Calu3 (cell line): Measurements from ENCODE around the gene TCF20. TPM values are rescaled to one million over a fixed set of nuclear protein-coding genes. Genes with fewer than 3 reads are reported as not detected.

Source experiments
- BruUV-seq: library from RNA; stranded (reverse); fragments of 400-500 nt; replicated peaks from 2 replicates; lab custom pipeline; 2021; lab: Mats Ljungman, UMichigan
- CTCF ChIA-PET: fragments of 300-600 bp; sonication (Branson Sonifier 250); formaldehyde crosslinking; loops from one replicate; lab custom pipeline; 2022; ENCODE audit warnings: antibody characterized with exemption; lab: Charles Lee
- DNase-seq: peaks from one replicate; pipeline ENCODE4 v3.0.0; 2022
- H3K27ac Mint-ChIP-seq: one replicate; pipeline ENCODE4 v1.8.0; 2022; ENCODE audit warnings: mixed read lengths; ENCODE audit not compliant: unreplicated experiment
- H3K27me3 Mint-ChIP-seq: one replicate; pipeline ENCODE4 v1.8.0; 2022; ENCODE audit warnings: mixed read lengths; ENCODE audit not compliant: unreplicated experiment
- H3K36me3 Mint-ChIP-seq: one replicate; pipeline ENCODE4 v1.8.0; 2022; ENCODE audit warnings: mild to moderate bottlenecking, moderate library complexity, mixed read lengths; ENCODE audit not compliant: insufficient read depth, unreplicated experiment
- H3K4me1 Mint-ChIP-seq: one replicate; pipeline ENCODE4 v1.8.0; 2022; ENCODE audit warnings: mild to moderate bottlenecking, low read depth, mixed read lengths; ENCODE audit not compliant: unreplicated experiment
- H3K4me3 Mint-ChIP-seq: one replicate; pipeline ENCODE4 v1.8.0; 2022; ENCODE audit warnings: mild to moderate bottlenecking, low read depth, moderate library complexity, mixed read lengths; ENCODE audit not compliant: unreplicated experiment
- H3K9me3 Mint-ChIP-seq: one replicate; pipeline ENCODE4 v1.8.0; 2022; ENCODE audit warnings: low read depth, mixed read lengths; ENCODE audit not compliant: unreplicated experiment
- intact Hi-C: fragments of 100-400 bp; cut with micrococcal nuclease; formaldehyde crosslinking; loops from one replicate; pipeline ENCODE4 v1.10.0; 2022; ENCODE audit not compliant: unreplicated experiment
- total RNA-seq: library from RNA; stranded (reverse); gene quantifications from 2 replicates; pipeline ENCODE4 v1.2.3, GENCODE V29; 2022
- TF ChIP-seq, protein P1 (sequence below): fragments of 200-600 bp; IDR thresholded peaks from one replicate; pipeline ENCODE4 v1.8.0; 2022; ENCODE audit warnings: antibody characterized with exemption; ENCODE audit not compliant: unreplicated experiment

The TCF20 gene
- total RNA-seq, 1 experiment from 2014 or later: 87.2 TPM

DNA sequence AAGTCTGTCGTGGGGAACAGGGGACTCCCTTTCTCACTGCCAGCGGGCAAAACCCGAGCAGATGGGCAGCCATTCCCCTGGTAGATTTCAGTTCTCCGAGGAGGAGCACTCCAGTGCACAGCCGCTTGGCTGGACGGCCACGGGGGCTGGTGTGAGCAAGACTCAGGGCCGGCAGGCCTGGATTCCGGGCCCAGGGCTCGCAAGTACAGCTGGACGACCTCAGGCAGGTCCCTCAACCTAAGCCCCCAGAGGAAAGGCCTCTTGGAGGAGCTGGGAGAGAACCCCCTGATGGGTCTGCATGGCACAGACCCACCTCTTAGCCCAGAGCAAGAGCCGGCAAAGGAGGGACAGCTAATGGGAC lies 31.3 kb upstream of the TCF20 start:
- no peak for DNase-seq
- H3K36me3 Mint-ChIP-seq: no peaks in the 10 kb centered on the region
- H3K27me3 Mint-ChIP-seq: peaks cover 73% of the 10 kb centered on the region
- CTCF ChIA-PET: no interaction called here
- H3K4me1 Mint-ChIP-seq: peaks cover 12% of the 10 kb centered on the region
- intact Hi-C loops: no loop called here
- TF ChIP-seq, protein P1, sequence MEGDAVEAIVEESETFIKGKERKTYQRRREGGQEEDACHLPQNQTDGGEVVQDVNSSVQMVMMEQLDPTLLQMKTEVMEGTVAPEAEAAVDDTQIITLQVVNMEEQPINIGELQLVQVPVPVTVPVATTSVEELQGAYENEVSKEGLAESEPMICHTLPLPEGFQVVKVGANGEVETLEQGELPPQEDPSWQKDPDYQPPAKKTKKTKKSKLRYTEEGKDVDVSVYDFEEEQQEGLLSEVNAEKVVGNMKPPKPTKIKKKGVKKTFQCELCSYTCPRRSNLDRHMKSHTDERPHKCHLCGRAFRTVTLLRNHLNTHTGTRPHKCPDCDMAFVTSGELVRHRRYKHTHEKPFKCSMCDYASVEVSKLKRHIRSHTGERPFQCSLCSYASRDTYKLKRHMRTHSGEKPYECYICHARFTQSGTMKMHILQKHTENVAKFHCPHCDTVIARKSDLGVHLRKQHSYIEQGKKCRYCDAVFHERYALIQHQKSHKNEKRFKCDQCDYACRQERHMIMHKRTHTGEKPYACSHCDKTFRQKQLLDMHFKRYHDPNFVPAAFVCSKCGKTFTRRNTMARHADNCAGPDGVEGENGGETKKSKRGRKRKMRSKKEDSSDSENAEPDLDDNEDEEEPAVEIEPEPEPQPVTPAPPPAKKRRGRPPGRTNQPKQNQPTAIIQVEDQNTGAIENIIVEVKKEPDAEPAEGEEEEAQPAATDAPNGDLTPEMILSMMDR: no peak
- H3K4me3 Mint-ChIP-seq: no peak overlapping the region
- H3K27ac Mint-ChIP-seq: no peak overlapping the region
- BruUV-seq: no TSS peak
- no peaks in the 10 kb centered on the region for H3K9me3 Mint-ChIP-seq

DNA sequence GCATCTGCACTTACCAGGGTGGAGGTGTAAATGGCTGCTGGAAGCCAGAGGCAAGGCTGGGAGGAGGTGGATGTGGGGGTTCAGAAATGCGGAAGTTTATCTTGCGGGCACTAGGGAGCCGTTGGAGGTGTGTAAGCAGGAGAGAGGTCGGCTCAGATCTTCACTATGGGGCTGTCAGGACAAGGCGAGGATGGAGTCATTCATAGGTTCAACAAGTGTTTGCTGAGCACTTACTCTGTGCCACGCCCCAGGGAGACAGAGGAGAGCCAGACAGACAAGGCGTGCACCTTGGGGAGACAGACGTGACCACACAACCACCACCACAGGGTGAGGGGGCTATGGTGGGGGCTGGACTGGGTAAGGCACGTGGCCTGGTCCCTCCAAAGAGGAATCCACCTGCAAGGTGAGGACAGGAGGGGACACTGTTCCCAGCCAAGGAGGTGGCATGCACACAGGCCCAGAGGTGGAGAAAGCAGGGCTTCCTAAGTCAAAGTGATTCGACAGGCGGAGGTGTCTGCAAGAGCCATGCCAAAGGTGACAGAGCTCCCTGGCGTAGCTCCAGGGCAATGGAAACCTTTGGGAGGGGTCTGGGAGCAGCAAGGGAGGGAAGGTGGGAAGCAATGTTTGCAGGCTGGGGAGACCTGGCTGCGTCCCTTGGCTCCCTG lies 30.8 kb upstream of the TCF20 start:
- intact Hi-C loops: no loop called here
- CTCF ChIA-PET: no interaction called here
- Mint-ChIP-seq H3K27ac (no peak overlapping the region), H3K27me3 (peaks cover 73% of the 10 kb centered on the region), H3K4me3 (no peak overlapping the region), H3K36me3 (no peaks in the 10 kb centered on the region), H3K9me3 (no peaks in the 10 kb centered on the region), H3K4me1 (peaks cover 12% of the 10 kb centered on the region)
- no TSS peak for BruUV-seq
- TF ChIP-seq, protein P1: no peak
- no peak for DNase-seq

DNA sequence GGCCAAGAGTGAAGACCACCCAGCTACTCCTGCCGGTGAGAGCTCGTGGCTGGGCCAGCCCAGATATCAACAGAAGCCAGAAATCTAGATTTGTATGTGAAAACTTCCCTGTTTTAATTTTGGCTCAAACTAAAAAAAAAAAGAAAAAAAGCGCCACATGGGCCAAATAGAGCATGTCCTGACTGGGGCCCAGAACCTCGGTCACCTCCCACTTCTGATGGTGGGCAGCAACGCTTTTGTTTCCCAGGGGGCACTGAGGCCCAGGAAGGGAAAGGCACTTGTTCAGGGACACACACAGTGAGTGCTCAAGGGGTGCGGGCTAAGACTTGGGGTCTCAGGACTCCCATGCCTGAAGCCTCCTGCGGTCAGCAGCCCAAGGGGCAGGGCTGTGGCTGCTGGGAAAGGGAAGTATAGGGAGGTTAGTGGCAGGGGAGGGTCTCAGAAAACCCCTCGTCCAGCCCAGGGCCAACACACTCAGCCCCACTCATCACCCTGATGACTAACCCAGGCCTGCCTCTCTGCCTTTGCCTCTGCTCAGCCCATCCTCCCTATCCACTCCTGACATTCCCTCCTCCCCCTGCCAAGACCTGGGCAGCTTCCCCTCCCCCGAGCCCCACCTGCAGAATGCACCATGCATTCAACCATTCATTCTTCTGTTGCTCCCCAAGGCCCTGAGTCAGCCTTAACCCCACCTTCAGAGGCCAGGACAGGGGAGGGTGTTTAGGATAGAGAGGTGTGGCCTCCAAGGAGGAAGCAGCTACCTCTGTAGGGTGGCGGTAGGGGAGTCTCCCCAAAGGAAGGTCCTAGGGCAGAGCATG lies 30.0 kb upstream of the TCF20 start:
- CTCF ChIA-PET: no interaction called here
- intact Hi-C loops: no loop called here
- Mint-ChIP-seq H3K27me3 (peaks cover 68% of the 10 kb centered on the region), H3K36me3 (no peaks in the 10 kb centered on the region), H3K27ac (no peak overlapping the region), H3K4me1 (peaks cover 12% of the 10 kb centered on the region), H3K4me3 (no peak overlapping the region), H3K9me3 (no peaks in the 10 kb centered on the region)
- TF ChIP-seq, protein P1: no peak
- BruUV-seq: no TSS peak
- peak; percentile 41 for DNase-seq

DNA sequence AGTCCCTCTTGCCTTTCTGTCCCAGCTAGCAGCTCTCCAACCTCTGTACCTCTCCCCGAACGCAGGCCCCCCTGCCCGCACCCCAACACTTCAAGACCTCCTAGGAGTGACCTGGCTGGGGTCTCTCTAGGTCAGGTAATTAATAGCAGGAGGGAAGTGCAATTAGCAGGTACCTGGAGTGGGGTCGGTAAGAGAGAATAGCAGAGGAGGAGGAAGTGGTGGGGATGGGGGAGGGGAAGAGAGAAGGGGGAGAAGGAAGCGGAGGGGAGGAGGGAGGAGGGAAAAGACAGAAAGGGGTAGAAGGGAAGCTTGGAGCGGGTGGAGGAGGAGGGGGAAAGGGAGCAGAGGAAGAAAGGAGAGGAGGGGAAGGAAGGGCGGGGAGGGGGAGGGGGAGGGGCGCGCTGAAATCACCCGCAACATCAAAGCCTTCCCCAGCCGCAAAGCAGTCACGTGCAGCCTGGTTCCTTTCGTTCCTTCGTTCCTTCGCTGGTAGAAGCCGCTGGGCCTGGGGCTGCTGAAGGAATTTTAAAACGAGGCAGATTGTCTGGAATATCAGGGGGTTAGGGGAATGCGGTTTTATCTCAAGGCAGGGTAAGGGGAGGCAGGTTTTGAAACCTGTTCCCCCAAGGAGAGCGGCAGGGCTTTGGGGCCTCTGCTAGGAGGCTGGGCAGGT lies 29.3 kb upstream of the TCF20 start:
- BruUV-seq: no TSS peak
- Mint-ChIP-seq H3K4me3 (no peak overlapping the region), H3K9me3 (no peaks in the 10 kb centered on the region), H3K36me3 (no peaks in the 10 kb centered on the region), H3K27ac (no peak overlapping the region), H3K27me3 (peaks cover 61% of the 10 kb centered on the region), H3K4me1 (peaks cover 12% of the 10 kb centered on the region)
- CTCF ChIA-PET: interaction anchor here (0.7 kb wide), 1 partner anchor 137 kb away, joined by 6 read pairs; no protein-coding TSS in a partner anchor
- TF ChIP-seq, protein P1: no peak
- DNase-seq: no peak
- intact Hi-C loops: no loop called here
